GM10847 (cell line): ENCODE data around the gene AUTS2.

Source experiments
- POLR2A ChIP-seq: IDR thresholded peaks from 2 replicates; pipeline ENCODE4 v1.6.1; 2011; ENCODE audit not compliant: insufficient read length; ENCODE audit errors: extremely low read depth

AUTS2 gene

GRCh38 chr7:70640266-70640833 is 1042.1 kb downstream of the AUTS2 start:
- no peak for TF ChIP-seq POLR2A

- TF ChIP-seq POLR2A: no peak
Observed at GRCh38 chr7:70641882-70642281, 1043.6 kb downstream of the AUTS2 start.

- TF ChIP-seq POLR2A: no peak
Observed at GRCh38 chr7:70645279-70645678, 1047.0 kb downstream of the AUTS2 start.

- no peak for TF ChIP-seq POLR2A
Observed at GRCh38 chr7:70645876-70646351, 1047.6 kb downstream of the AUTS2 start.

GRCh38 chr7:70646536-70647248 is 1048.4 kb downstream of the AUTS2 start:
- no peak for TF ChIP-seq POLR2A

- TF ChIP-seq POLR2A: no peak
Observed at GRCh38 chr7:70647801-70648498, 1049.7 kb downstream of the AUTS2 start.

- TF ChIP-seq POLR2A: no peak
Observed at GRCh38 chr7:70649323-70649722, 1051.0 kb downstream of the AUTS2 start.

- no peak for TF ChIP-seq POLR2A
Observed at GRCh38 chr7:70654146-70654545, 1055.9 kb downstream of the AUTS2 start.

GRCh38 chr7:70654979-70655378 is 1056.7 kb downstream of the AUTS2 start:
- TF ChIP-seq POLR2A: no peak

- TF ChIP-seq POLR2A: no peak
Observed at GRCh38 chr7:70655694-70656093, 1057.4 kb downstream of the AUTS2 start.

- TF ChIP-seq POLR2A: no peak
Observed at GRCh38 chr7:70657571-70657970, 1059.3 kb downstream of the AUTS2 start.

GRCh38 chr7:70657989-70658632 is 1059.8 kb downstream of the AUTS2 start:
- no peak for TF ChIP-seq POLR2A

- TF ChIP-seq POLR2A: no peak
Observed at GRCh38 chr7:70659263-70659662, 1061.0 kb downstream of the AUTS2 start.

GRCh38 chr7:70660154-70660818 is 1062.0 kb downstream of the AUTS2 start:
- no peak for TF ChIP-seq POLR2A

GRCh38 chr7:70660819-70661191 is 1062.5 kb downstream of the AUTS2 start:
- TF ChIP-seq POLR2A: no peak
